Chondrocyte (in vitro differentiated cells): ENCODE data around the gene MAP2K1. TPM values are rescaled to one million over a fixed set of nuclear protein-coding genes. Genes with fewer than 3 reads are reported as not detected.

ENCODE experiments used
- DNase-seq: peaks from one replicate; pipeline ENCODE4 v3.0.0; 2021; ENCODE audit warnings: mixed read lengths, low spot score
- H3K27ac Mint-ChIP-seq: one replicate; pipeline ENCODE4 v1.8.0; 2021; ENCODE audit warnings: mild to moderate bottlenecking, moderate library complexity, mixed read lengths; ENCODE audit not compliant: unreplicated experiment
- H3K27me3 Mint-ChIP-seq: 2 replicates; pipeline ENCODE4 v1.8.0; 2021; ENCODE audit warnings: low read depth, mixed read lengths
- H3K36me3 Mint-ChIP-seq: 2 replicates; pipeline ENCODE4 v1.8.0; 2021; ENCODE audit warnings: low read depth, mixed read lengths
- H3K4me1 Mint-ChIP-seq: 2 replicates; pipeline ENCODE4 v1.8.0; 2021; ENCODE audit warnings: low read depth, mild to moderate bottlenecking, mixed read lengths
- H3K4me3 Mint-ChIP-seq: one replicate; pipeline ENCODE4 v1.8.0; 2021; ENCODE audit warnings: mild to moderate bottlenecking, moderate library complexity, mixed read lengths; ENCODE audit not compliant: unreplicated experiment
- H3K9me3 Mint-ChIP-seq: 2 replicates; pipeline ENCODE4 v1.8.0; 2021; ENCODE audit warnings: low read depth, mixed read lengths
- CTCF ChIP-seq: fragments of 200-600 bp; sonication (generic); IDR thresholded peaks from 2 replicates; pipeline ENCODE4 v1.5.0; 2021; ENCODE audit warnings: antibody characterized with exemption, mild to moderate bottlenecking, moderate library complexity
- total RNA-seq: library from RNA; stranded (reverse); gene quantifications from 3 replicates; pipeline ENCODE4 v1.2.1, GENCODE V29; 2021

Gene MAP2K1
- total RNA-seq, 1 donor from 2014 or later, result 49.7 TPM

GRCh38 chr15:66481107-66481856, 94.6 kb downstream of the MAP2K1 start:
- TF ChIP-seq CTCF, result no peak
- DNase-seq, result no peak
- Mint-ChIP-seq H3K27ac (no peak overlapping the region), H3K9me3 (no peaks in the 10 kb centered on the region), H3K4me1 (no peaks in the 10 kb centered on the region), H3K27me3 (no peaks in the 10 kb centered on the region), H3K4me3 (no peak overlapping the region), H3K36me3 (peaks cover 22% of the 10 kb centered on the region)

- no peaks in the 10 kb centered on the region for H3K4me1 Mint-ChIP-seq
- peaks cover 22% of the 10 kb centered on the region for H3K36me3 Mint-ChIP-seq
- no peak overlapping the region for H3K27ac Mint-ChIP-seq
- H3K4me3 Mint-ChIP-seq, result no peak overlapping the region
- no peaks in the 10 kb centered on the region for H3K27me3 Mint-ChIP-seq
- no peaks in the 10 kb centered on the region for H3K9me3 Mint-ChIP-seq
- TF ChIP-seq CTCF, result no peak
- no peak for DNase-seq
Observed at GRCh38 chr15:66482539-66482938, 95.8 kb downstream of the MAP2K1 start.

GRCh38 chr15:66483131-66483566, 96.4 kb downstream of the MAP2K1 start:
- Mint-ChIP-seq H3K36me3 (peaks cover 22% of the 10 kb centered on the region), H3K4me1 (no peaks in the 10 kb centered on the region), H3K9me3 (no peaks in the 10 kb centered on the region), H3K27me3 (no peaks in the 10 kb centered on the region), H3K4me3 (no peak overlapping the region), H3K27ac (no peak overlapping the region)
- no peak for DNase-seq
- TF ChIP-seq CTCF, result no peak

GRCh38 chr15:66484539-66485112, 97.9 kb downstream of the MAP2K1 start:
- no peaks in the 10 kb centered on the region for H3K4me1 Mint-ChIP-seq
- no peaks in the 10 kb centered on the region for H3K27me3 Mint-ChIP-seq
- peaks cover 22% of the 10 kb centered on the region for H3K36me3 Mint-ChIP-seq
- H3K27ac Mint-ChIP-seq, result no peak overlapping the region
- no peaks in the 10 kb centered on the region for H3K9me3 Mint-ChIP-seq
- DNase-seq, result no peak
- TF ChIP-seq CTCF, result no peak
- no peak overlapping the region for H3K4me3 Mint-ChIP-seq

GRCh38 chr15:66486887-66487286, 100.2 kb downstream of the MAP2K1 start:
- no peak for TF ChIP-seq CTCF
- H3K36me3 Mint-ChIP-seq, result peaks cover 20% of the 10 kb centered on the region
- no peaks in the 10 kb centered on the region for H3K9me3 Mint-ChIP-seq
- H3K27me3 Mint-ChIP-seq, result no peaks in the 10 kb centered on the region
- H3K4me1 Mint-ChIP-seq, result no peaks in the 10 kb centered on the region
- H3K27ac Mint-ChIP-seq, result no peak overlapping the region
- DNase-seq, result no peak
- no peak overlapping the region for H3K4me3 Mint-ChIP-seq
